Measurements from ENCODE around the gene GARIN5B. TPM values are rescaled to one million over a fixed set of nuclear protein-coding genes. Genes with fewer than 3 reads are reported as not detected.

GARIN5B gene
- total RNA-seq, 4 donors from 2014 or later = not detected

- Histone ChIP-seq H3K4me3 (no peak overlapping the region), H3K4me1 (no peaks in the 10 kb centered on the region), H3K27me3 (no peaks in the 10 kb centered on the region), H3K9me3 (no peaks in the 10 kb centered on the region), H3K27ac (no peak overlapping the region), H3K36me3 (no peaks in the 10 kb centered on the region)
- WGBS, 2 donors = 67% methylated on average over 2 of the region's 18 CpGs; no CpG with 5 or more reads in 1 of the 2 donors
- intact Hi-C loops (cut with DNase I) = no loop called here
- no peak for TF ChIP-seq POLR2A (IDR thresholded peaks at IDR 0.05)
- no peak for TF ChIP-seq CTCF (IDR thresholded peaks at IDR 0.05)
- DNase-seq = no peak
Measured at GRCh38 chr19:55311797-55312196, 51.3 kb downstream of the GARIN5B start.

GRCh38 chr19:55311397-55311796 lies 51.7 kb downstream of the GARIN5B start:
- DNase-seq = no peak
- intact Hi-C loops (cut with DNase I) = no loop called here
- Histone ChIP-seq H3K27ac (no peak overlapping the region), H3K27me3 (no peaks in the 10 kb centered on the region), H3K4me1 (no peaks in the 10 kb centered on the region), H3K36me3 (peaks cover 0 to 2% (median 0%) of the 10 kb centered on the region in 3 donors), H3K9me3 (no peaks in the 10 kb centered on the region), H3K4me3 (no peak overlapping the region)
- WGBS, 2 donors = 100% methylated on average over 1 of the region's 9 CpGs; no CpG with 5 or more reads in 1 of the 2 donors
- no peak for TF ChIP-seq POLR2A (IDR thresholded peaks at IDR 0.05)
- TF ChIP-seq CTCF (IDR thresholded peaks at IDR 0.05) = no peak

- H3K9me3 ChIP-seq = no peaks in the 10 kb centered on the region
- 67 to 100% methylated on average over 1 of the region's 7 CpGs for WGBS, 2 donors
- intact Hi-C loops (cut with DNase I) = no loop called here
- no peak for DNase-seq
- H3K27me3 ChIP-seq = no peaks in the 10 kb centered on the region
- peaks cover 0 to 8% (median 0%) of the 10 kb centered on the region in 3 donors for H3K36me3 ChIP-seq
- H3K27ac ChIP-seq = no peak overlapping the region
- H3K4me1 ChIP-seq = no peaks in the 10 kb centered on the region
- no peak overlapping the region for H3K4me3 ChIP-seq
- TF ChIP-seq POLR2A (IDR thresholded peaks at IDR 0.05) (no peak), CTCF (IDR thresholded peaks at IDR 0.05) (no peak)
Measured at GRCh38 chr19:55310498-55310897, 52.6 kb downstream of the GARIN5B start.

GRCh38 chr19:55309448-55309847 lies 53.6 kb downstream of the GARIN5B start:
- DNase-seq = no peak
- Histone ChIP-seq H3K27me3 (no peaks in the 10 kb centered on the region), H3K4me1 (no peaks in the 10 kb centered on the region), H3K36me3 (peaks cover 0 to 8% (median 0%) of the 10 kb centered on the region in 3 donors), H3K27ac (no peak overlapping the region), H3K9me3 (no peaks in the 10 kb centered on the region), H3K4me3 (no peak overlapping the region)
- 80 to 90% methylated on average over 4 of the region's 5 CpGs for WGBS, 2 donors
- TF ChIP-seq POLR2A (IDR thresholded peaks at IDR 0.05) = no peak
- TF ChIP-seq CTCF (IDR thresholded peaks at IDR 0.05) = no peak
- intact Hi-C loops (cut with DNase I) = loop anchor here (10.0 kb wide), 1 partner anchor 65 kb away; the partner anchor contains the start of genes IL11 and TMEM190

GRCh38 chr19:55308281-55308680 lies 54.8 kb downstream of the GARIN5B start:
- 83 to 87% methylated on average over 9 to 10 of the region's 11 CpGs for WGBS, 2 donors
- intact Hi-C loops (cut with DNase I) = loop anchor here (10.0 kb wide), 1 partner anchor 67 kb away; the partner anchor contains the start of genes IL11 and TMEM190

More at GRCh38 chr19:55308281-55308680, 54.8 kb downstream of the GARIN5B start:
- peaks cover 0 to 8% (median 0%) of the 10 kb centered on the region in 3 donors for H3K36me3 ChIP-seq
- no peaks in the 10 kb centered on the region for H3K4me1 ChIP-seq
- no peak overlapping the region for H3K4me3 ChIP-seq
- DNase-seq = no peak
- no peak for TF ChIP-seq CTCF (IDR thresholded peaks at IDR 0.05)
- no peak for TF ChIP-seq POLR2A (IDR thresholded peaks at IDR 0.05)
- no peaks in the 10 kb centered on the region for H3K9me3 ChIP-seq
- H3K27me3 ChIP-seq = no peaks in the 10 kb centered on the region
- no peak overlapping the region for H3K27ac ChIP-seq

Measured in esophagus squamous epithelium (tissue), 5 donors.